NCI-H146 treated with DMSO at 0.1 percent for 48 hours (cell line): ENCODE measurements around the gene SNX24.
"Not testable (repeated sequence)": the region's sequence is repeated elsewhere in the genome, so short reads cannot be mapped to it uniquely, and the experiment has no call there.

Experiments
- DNase-seq: peaks from one replicate; lab custom pipeline; 2025; ENCODE audit not compliant: unreplicated experiment; lab: John Stamatoyannopoulos, UW

SNX24 gene

DNA sequence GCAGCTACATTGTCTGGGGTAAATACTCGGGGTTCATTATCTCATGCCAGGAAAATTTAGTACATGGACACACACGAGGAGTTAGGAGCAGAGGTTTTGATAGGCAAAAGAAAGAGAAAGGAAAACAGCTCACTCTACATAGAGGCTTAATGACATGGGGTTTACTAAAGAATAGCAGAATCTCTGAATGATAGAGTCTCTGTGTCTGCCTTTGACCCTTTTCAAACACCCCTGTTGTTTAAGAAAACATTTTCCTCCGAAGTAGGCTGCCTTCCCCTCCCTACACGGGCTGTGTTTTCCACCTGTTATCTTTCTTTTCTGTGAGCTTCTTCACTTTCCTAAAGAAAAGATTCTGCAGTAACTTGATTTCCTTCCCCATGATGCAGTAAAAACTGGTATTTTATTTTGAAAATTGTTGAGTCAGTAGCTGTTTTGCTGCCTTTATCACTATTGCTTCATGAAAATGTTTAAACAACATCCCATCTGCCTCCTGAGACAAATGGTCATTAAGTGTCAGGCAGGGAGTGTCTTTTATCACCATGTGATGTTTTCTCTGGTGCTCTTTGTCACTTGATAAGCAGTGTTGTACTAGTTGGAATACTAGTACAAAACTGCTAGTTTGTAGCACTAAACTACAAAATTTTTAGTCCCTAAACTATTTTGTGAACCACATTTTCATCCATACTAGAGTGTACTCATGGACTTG, 114.5 kb downstream of the SNX24 start:
- DNase-seq, result no peak

DNA sequence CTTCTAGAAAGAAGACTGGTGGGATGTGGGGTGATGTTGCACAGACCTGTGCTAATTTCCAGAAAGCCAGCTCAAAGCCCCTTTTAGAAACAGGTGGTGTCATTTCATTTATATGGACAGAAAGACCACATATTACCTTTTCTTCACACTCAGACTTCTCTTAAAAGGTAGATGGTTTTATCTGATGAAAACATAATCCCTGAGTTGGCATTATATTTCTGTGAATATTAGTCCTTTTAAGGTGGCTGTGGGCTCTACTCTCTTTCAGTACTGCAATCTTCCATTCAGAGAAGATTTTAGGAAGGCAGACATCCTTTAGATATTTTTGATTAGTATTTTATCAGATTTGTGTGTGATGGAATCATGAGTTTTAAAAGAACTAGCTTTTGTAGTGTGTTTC, 117.9 kb downstream of the SNX24 start:
- no peak for DNase-seq

DNA sequence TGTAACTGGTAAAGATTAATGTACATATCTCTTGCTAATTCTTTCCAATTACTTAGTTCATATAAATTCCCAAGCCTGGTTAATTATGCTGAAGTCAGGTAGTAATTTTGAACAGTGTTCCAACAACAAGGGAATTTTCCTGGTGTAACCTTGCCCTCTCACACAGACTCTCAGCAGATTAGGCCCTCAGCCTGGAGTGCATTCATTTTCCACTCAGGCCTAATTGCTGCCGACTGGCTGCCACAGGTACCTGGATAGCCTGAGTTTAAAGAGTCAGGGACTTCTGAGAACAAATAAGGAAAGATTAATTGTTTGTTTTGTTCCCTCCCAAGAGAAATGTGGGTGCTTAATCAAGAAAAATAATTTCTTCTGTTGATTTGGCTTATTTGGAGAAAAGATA, 119.7 kb downstream of the SNX24 start:
- no peak for DNase-seq

DNA sequence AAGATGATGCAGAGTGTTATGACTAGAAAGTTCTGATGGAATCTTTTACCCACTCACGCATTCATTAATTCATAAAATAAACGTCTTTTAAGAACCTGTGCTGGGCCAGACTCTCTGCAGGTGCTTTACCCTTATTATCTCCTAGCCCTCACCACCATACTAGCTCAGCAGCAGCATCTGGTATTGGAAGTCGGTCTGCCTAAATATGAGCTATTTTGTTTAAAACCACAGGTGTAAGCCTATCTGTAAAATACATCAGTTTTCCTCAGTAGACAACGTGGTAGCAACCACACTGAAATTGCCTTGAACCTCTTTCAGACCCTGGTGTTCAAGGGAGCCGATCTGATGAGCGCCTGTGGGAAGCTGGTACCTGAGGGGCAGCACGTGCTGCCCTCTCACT, 121.7 kb downstream of the SNX24 start:
- no peak for DNase-seq

DNA sequence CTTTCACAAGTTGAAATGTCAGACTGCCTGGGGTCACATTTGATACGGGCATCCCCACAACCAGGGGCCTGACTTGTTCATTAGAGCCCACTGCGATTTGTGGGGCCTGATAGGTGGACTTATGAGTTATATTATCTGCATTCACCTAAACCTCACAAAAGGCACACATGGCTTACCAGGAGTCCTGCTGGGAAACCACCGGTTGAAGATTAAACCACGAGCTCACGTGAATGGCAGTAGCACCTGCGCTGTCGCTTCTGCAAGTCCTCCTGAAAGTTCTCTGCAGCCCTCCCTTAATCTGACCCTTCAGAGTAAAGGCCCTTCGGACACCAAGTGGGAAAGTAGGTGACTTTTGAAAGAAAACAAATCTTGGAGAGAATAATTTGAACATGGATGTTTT, 122.2 kb downstream of the SNX24 start:
- no peak for DNase-seq

DNA sequence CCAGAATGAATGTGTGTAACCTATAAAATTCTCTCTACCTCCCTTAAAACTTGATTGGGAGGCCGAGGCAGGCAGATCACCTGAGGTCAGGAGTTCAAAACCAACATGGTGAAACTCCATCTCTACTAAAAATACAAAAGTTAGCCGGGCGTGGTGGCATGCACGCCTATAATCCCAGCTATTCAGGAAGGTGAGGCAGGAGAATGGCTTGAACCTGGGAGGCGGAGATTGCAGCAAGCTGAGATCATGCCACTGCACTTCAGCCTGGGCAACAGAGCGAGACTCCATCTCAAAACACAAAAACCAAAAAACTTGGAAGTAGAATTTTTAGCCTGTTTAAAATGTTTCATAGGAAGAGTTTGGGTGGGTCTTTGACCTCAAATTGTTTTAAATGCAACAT, 122.6 kb downstream of the SNX24 start:
- DNase-seq, result not testable (repeated sequence)

DNA sequence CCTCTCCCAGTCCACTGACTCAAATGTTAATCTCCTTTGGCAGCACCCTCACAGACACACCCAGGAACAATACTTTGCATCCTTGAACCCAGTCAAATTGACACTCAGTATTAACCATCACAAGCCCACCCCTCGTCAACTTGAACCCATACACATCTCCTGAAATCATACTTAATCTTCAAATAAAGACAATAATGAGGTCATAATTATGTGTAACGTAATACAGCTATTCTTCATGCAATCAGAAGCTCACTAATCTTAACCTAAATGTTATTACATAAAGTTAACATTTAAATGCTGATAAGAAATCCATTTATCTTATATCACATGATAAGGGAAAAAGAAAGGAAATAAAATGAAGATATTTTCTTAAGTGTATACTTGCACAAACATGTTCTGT, 125.9 kb downstream of the SNX24 start:
- no peak for DNase-seq

DNA sequence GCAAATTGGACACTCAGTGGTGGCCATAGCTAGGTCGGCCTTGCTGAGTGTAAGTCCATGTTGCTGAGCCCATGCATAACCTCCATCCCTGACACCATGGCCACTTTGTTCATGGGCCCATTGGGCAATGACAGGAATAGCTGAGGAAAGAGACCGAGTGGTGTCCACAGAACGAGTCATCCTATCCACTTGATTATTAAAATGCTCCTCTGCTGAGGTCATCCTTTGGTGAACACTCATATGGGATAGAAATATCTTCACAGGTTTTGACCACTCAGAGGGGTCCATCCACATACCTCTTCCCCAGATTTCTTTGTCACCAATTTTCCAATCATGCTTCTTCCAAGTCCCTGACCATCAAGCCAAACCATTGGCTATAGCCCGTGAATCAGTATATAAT, 127.5 kb downstream of the SNX24 start:
- no peak for DNase-seq

DNA sequence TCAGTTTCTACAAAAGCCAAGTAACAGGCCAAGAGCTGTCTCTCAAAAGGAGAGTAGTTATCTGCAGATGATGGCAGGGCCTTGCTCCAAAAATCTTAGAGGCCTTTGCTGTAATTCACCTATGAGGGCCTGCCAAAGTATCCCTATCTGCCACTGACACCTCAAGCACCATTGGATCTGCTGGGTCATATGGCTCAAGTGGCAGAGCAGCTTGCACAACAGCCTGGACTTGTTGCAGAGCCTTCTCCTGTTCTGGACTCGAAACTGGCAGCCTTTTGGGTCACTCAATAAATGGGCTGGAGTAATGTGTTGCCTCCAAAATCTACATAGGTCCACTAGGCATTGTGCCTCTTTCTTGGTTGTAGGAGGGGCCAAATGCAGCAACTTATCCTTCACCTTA, 128.3 kb downstream of the SNX24 start:
- DNase-seq, result not testable (repeated sequence)

DNA sequence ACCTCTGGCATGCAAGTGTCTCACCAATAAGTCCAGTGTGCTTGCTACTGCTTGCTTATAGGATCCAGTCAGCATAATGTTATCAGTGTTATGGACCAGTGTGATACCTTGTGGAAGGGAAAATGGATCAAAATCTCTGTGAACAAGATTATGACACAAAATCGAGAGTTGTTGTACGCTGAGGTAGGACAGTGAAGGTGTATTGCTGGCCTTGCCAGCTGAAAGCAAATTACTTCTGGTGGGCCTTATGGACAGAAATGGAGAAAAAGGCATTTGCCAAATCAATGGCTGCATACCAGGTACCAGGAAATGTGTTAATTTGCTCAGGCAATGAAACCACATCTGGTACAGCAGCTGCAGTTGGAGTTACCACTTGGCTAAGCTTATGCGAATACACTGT, 128.8 kb downstream of the SNX24 start:
- DNase-seq, result not testable (repeated sequence)

DNA sequence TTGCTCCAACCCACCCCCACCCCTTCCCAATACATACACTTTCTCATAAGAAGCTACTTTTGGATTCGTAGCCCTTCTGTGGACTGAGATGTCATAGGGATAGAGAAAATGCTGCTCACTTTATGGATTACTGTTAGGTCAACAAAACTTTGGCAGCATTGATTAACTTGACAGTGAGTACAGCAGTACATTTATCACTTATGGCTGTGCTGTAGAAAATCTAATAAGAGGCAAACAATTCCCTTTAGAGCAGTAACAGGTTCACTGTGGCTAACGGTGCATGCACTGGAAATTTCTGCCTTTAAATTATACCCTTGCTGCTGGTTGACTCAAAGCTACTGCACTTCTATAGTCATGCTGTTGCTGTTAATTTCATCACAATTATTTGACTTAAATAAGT, 131.9 kb downstream of the SNX24 start:
- no peak for DNase-seq

DNA sequence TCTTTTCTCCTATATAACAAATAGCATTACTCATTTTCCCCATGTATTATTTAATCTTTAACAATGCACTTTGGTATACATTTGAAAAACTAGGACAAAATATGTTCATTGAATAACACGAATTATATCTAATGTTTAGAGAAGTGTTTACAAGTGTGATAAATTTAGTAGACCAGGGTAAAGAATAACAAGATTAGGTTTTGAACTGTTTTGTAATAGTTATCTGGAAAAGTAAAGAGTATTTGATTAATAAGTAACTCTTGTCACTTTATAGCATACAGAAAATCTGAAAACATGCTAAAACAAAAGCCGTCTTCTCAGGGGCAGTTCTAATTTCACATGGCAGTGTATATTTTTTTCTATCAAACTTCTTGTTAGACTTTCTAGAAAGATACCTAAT, 132.7 kb downstream of the SNX24 start:
- DNase-seq, result no peak

DNA sequence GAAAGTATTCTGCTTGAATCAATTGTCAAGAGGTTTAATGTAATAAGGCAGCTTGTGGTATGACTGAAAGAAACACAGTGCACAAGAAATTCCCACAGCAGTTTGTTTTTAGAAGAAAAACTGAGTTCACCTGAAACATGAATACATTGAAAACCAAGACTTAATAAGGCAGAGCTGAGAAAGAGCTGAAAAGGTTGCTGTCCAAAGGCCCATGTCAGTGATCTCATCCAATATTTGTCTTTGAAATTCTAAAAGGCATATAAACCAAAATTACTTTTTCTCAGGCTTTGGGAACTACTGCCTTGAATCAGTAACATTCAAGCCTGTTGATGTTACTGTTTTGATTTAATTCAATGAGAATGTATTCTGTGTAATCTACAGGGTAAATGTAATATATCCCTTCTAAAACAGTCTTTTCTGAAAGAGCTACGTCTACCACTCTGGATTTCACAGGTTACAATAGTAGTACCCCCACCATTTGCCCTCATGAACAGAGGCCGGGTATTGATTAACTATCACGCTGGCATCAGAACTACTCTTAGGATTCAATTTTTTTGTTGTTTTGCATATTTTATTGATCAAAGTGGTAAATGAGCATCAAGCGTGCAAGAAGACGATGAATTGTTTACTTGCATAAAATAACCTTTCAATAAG, 133.4 kb downstream of the SNX24 start:
- no peak for DNase-seq

DNA sequence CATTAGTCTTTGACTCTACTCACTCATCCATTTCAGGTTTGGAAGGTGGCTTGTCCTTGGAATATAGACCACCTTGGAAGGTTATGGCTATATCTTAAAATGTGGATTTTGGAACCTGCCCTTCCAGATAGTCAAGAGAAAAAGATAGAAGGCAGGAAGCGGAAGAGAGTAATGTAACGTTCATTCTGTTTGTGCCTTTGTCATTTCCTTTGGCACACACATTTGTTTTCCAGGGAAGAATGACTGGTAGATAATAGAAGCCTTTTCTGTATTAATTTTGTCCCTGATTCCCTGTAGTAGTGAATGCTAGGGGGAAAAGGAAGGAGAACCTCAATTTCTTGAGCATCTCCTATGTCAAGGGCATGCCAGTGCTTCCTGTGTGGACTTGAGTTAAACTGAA, 136.4 kb downstream of the SNX24 start:
- no peak for DNase-seq

DNA sequence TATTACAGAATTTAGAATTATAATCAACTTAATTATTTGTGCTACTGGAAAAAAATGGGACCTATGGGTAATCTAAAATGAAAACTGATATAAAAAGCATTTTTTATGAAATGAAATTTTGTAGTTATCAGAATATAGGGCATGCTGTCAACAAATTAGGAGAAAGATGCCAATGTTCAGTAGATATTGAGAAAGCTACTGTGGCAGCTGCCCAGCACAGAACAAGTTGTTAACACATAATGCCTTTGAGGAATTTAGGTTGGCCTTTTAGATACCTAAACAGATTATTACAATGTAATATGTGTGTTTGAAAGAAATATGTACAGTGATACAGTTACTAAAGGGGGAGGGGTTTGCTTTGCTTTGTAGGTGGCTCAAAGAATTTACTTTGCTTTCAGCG, 137.0 kb downstream of the SNX24 start:
- DNase-seq, result no peak

DNA sequence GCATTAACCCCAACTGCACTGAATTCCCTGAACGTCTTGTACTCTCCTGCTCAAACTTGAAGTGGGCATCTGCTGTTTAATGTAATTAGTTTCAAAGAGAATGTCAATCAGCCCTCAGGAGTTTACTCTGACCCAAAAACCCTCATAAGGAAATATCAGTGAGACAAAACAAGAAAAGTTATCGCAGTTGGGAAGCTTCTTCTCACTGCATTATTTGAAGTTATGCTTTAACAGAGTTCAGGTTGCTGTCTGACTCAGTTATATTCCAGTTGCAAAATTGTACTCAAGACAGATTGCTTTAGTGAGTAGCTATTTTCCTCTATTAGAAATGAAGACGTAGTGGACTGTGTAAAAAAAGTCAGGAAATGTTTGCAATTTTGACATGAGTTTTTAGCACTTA, 139.0 kb downstream of the SNX24 start:
- DNase-seq, result no peak

DNA sequence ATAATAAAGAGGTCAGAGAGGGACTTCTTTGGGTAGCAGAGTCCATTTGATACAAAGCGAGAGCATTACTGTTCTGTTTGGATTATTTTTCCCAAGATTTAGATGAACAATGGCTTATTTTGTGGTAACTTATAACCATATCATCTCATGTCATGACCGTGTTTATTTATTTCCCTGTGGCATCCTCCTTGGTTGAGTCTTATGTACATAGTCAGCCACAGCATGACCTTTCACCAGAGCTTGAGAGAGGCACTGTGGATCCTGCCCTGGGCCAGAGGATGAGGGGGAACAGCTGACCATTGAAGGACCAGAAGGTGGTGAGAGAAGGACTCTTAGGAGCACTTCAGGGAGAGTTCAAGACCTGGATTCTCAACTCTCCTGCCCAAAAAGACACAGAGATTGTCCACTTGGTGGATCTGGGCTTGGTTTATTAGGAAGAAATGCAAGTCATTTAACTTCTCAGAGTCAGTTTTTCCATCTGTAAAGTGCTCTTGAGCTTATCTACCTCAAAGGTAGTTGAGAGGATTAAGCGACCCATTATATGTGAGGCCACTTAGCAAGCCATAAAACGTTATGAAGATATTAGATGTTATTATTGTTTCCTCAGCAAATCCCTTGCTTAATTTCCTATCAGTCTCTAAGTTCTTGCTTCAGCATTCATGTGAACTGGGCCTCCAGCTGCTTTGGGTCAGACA, 139.7 kb downstream of the SNX24 start:
- no peak for DNase-seq

DNA sequence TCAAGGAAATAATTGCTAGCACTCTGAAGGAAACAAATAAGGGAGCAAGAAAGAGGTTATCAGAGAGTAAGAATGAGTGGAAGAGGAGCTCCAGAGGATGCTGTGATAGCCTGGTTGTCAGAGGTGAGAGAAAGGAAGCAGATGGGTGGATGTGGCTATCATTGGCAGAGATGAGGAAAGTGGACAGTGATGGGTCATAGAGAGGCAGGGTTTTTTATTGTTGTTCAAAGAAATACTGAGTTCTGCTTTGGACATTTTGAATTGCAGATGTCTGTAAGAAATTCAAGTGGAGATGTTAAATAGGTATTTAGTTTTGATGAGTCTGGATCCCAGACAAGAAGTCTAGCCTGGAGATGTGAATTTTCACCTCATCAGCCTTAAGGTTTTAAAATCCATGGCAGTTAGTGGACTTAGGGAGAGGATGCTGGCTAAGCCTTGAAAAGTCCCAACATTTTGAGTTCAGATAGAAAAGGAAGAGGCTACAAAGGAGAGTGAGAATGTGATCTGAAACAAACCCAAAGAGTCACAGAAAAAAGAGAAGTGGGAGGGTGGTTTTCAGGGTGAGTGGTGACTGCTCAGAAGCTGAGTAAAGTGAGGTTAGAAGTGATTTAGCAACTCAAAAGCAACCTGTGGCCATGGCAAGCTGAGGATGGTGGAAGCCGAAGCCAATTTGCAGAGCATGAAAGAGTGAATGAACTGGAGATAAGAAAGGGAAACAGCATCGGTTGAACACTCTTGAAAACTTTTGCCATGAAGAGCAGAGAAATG, 140.7 kb downstream of the SNX24 start:
- DNase-seq, result no peak

DNA sequence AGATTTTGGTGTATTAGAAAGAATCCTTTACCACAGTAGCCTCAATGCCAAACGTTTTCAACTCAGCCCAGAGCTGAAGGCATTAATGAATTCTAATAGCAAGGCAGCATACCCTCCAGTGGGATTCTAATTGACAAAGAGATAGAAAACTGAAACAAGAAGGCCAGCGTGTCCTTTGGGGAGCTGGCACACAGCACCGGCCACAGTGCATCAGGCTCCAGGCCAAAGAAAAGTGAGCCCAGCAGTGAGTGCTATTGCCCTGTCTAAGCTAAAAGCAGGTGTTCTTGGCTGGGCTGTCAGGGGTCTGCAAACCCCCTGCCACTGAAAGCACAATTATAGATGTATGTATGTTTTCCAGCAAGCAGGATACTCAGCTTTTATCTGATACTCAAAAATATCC, 150.7 kb downstream of the SNX24 start:
- DNase-seq, result no peak

DNA sequence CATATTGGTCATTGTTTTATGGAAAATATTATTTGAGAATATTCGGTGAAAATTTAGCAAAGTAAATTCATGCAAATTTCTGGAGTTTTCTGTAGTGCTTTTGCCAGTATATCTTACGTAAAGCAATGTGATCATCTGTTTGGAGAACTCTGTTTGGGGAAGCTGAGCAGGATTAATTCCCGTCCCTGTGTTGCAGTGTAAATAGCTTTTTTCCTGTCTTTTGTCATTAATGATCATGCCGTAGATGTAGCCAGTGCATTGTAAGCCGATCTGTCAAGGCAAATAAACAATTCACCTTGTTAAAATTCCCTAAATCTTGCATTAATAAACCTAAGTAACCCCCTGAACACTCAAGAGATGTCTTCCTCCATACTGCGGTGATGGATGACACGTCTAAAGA, 151.9 kb downstream of the SNX24 start:
- no peak for DNase-seq

DNA sequence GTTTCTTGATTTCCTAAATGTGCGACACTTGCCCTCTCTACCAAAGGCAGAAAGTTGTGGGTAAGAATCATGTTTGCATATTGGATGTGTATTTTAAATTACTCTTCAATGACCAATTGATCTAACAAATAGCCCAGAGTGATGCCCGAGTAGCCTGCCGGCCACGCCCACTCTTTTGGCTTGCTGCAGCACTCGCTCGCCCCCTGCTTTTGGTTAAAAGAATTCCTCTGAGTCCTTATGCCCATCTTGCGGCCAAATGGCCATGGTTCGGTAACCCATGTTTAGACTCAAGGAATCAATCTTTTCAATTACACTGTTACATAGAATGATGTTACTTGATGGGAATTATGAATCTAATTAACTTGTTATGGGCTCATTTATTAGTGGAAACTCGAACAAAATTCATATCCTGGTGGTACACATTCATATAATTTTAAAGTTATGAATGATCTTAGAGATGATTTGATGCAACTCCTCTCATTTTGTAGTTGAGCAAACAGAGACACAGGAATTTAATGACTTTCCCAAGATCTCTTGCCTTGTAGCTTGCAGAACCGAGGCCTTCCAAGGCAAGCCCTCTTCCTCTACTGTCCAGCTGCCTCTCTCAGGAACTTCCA, 154.6 kb downstream of the SNX24 start:
- DNase-seq, result no peak
